GM19193 (cell line): Measurements from ENCODE around the gene SLC10A7.

ENCODE experiments used
- POLR2A ChIP-seq: IDR thresholded peaks from 4 replicates; pipeline ENCODE4 v1.6.1; 2011; ENCODE audit not compliant: insufficient read depth, insufficient read length; ENCODE audit errors: extremely low read depth

The SLC10A7 gene

GRCh38 chr4:146367347-146367746 is 154.4 kb downstream of the SLC10A7 start:
- no peak for TF ChIP-seq POLR2A

DNA sequence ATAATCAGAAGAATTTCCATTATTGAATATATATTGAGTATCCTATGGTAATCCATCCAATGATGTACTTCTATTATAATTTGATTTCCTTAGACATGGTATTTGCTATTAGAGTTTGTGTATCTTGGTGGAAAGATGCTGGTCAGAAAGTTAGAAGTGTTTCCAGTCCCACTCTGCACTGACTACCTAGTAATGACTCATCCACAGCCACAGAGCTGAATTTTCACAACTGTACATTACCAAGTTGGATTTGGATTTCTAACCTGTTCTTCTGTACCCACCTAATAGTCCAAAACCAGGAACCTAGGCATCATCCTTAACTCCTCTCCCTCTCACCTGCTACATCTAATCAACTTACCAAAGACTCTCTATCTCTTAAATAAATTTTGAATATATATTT is 162.0 kb downstream of the SLC10A7 start:
- no peak for TF ChIP-seq POLR2A

DNA sequence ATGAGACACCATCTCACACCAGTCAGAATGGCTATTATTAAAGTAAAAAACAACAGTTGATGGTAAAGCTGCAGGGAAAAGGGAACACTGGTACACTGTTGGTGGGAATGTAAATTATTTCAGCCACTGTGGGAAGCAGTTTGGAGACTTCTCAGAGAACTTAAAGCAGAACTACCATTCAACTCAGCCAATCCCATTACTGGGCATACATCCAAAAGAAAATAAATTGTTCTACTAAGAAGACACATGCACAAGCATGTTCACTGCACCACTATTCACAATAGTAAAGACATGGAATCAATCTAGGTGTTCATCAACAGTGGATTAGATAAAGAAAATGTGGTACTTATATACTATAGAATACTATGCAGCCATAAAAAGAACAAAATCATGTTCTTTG is 172.4 kb downstream of the SLC10A7 start:
- TF ChIP-seq POLR2A, result no peak

DNA sequence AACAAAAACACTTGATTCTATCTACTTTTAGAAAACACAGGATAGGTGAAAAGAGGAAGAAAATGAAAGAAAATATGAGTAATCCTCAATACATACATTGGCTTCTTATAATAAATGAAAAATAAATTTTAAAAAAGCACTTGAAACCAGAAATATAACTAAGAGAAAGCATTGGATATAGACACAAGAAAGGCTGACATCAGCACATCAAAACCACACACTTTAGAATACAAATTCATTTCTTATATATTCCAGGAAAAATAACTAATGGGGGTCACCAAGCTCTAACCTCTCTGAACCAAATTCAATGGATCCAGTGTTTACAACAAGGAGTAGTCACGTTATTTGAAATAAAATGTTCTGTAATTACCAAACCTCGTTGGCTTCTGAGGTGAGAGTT is 173.9 kb downstream of the SLC10A7 start:
- no peak for TF ChIP-seq POLR2A

DNA sequence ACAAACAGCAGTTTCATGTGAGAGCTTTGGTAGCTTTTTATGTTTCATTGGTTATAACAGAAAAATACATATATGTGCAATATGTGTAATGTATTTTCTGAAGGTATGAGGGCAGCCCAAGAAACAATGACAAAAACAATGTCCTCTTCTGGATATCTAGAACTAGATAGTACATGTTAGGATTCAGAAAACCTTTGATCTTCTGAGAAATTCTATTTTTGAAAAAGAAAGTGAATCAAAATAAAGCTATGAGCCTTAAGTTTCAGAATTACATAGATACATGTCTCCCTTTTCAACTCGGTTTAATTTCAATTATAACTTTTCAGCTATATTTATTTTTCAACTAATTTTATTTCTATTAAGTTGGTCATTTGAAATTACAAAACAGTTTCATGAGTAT is 175.5 kb downstream of the SLC10A7 start:
- no peak for TF ChIP-seq POLR2A

DNA sequence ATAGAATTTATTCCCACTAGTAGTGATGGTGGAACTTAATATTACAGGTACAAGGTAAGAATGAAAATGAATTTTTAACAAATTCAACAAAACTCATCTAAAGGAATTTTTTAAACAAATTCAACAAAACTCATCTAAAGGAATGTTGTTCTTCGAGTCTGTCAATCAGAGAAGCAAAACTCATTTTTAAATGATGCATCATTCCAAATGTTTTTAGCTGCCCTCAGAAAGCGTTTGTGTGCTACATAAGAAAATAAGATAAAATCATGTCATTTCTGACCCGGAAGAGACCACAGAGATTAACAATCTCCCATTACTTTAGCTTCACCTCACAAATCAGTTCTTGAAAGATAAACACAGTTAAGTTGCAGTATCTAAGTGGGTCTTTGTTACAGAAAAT is 178.0 kb downstream of the SLC10A7 start:
- TF ChIP-seq POLR2A, result no peak

DNA sequence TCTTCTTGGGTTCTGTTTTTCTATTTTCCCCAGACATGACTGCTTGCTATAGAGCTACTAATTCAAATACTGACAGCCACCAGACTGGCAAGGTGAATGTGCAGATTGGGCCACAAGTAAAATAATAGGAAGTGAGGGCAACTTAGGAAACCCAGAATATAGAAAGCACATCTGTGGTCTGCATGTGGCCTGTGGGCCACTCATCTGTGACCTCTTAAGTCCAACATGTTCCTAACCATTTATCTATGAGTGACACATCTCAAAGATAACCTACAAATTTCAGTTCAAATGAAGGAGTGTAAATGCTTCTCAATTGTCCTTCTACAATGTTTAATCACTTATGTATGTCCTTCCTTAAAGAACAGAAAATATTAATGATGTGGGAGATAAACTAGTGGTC is 178.5 kb downstream of the SLC10A7 start:
- TF ChIP-seq POLR2A, result no peak

- no peak for TF ChIP-seq POLR2A
Observed at GRCh38 chr4:146342600-146343192, 179.0 kb downstream of the SLC10A7 start.

- TF ChIP-seq POLR2A, result no peak
Observed at GRCh38 chr4:146340798-146341197, 180.9 kb downstream of the SLC10A7 start.

- no peak for TF ChIP-seq POLR2A
Observed at GRCh38 chr4:146338512-146338911, 183.2 kb downstream of the SLC10A7 start.

GRCh38 chr4:146336410-146336807 is 185.3 kb downstream of the SLC10A7 start:
- TF ChIP-seq POLR2A, result no peak

DNA sequence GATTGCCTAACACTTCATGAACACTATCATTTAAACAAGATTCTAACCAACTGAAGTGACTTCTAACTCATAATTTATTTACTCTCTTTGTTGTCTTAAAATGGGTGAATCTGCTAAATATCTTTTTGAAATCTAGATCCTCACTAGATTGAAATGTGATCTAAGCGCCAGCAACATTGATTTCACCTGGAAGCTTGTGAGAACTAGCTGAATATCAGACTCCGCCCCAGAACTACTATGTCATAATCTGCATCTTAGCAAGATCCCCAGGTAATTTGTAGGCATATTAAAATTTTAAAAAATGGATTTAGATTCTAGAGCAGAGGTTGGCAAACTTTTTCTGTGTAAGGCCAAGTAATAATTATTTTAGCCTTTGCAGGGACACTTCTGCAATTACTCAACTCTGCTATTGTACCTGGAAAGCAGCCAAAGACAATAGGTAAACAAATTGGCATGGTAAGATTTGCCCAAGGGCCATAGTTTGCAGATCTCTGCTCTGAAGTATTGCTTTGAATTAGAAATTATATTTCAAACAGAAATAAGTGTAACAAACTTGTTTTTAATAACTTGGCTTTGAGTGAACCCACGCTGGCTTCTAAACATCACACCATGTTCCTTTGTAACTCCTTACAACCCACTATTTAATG is 185.9 kb downstream of the SLC10A7 start:
- no peak for TF ChIP-seq POLR2A

DNA sequence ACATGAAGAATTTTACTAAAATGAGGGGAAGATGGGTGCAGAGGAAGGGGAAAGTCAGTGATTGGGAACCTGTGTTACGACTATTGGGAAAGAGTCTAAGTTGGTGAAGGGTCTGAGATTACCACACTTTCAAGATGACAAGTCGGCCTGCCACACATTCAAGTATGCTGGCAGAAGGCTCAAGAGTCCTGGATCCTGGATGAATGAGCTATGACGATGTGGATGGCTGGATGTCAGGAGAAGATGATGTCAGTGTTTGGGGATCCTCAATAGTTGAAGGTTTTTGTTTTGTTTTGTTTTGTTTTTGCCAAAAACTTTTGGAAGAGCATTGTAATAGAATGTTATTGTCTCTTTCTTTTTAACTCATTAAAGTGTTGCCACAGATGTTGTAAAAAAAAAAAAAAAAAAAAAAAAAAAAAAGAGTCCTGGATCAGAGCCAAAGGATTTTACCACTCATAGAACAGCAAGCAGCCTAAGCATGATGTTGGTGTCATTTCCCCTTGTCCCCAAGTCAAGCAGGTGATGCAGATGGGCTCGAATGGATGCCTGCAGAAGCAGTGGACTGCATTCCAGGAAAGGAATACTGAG is 186.8 kb downstream of the SLC10A7 start:
- TF ChIP-seq POLR2A, result no peak

DNA sequence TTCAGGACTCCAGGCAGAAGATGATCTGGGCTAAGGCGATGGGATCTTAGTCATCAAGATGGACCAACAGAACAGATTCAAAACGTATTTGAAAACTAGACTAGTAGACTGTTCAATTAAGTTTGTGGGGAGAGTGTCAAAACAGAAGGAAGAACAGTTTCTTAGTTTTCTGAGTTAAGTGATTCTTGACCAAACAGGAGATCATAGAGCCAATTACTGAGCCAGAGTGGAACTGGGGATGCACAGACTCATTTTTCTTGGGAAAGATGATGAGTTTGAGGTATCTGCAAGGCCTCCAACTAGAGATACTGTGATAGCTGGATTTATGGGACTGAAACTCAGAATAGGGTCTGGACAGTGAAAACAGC is 187.9 kb downstream of the SLC10A7 start:
- no peak for TF ChIP-seq POLR2A

DNA sequence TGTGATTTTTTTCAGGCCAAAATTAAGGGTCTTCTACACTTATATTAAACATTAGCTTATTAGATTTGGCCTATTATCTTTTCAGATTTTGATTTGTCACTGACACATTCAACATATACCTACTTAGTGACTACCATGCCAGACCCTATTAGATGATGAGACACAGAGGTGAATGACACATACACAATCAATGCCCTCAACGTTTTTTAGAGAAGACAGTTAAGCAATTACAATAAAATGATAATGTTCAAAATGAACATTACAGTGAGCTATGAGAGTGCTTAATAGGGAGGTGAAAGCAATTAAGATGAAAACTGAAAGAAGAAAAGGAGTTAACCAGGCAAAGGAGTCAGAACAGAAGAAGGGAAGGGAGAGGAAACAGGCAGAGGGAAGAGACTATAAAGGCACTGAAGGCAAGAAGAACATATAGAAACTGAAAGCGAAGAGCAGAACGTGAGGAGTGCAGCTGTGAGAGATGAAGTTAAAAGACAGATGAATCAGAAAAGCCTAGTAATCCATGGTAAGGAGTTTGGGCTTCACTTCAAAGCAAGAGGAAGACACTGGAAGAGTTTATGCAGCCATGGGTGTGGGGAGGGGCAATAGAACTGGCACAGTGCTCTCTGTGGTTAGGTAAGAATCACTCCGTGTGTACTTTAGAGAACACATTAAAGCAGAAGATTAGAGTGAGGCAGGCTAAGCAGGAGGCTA is 188.4 kb downstream of the SLC10A7 start:
- TF ChIP-seq POLR2A, result no peak

GRCh38 chr4:146330392-146330791 is 191.3 kb downstream of the SLC10A7 start:
- TF ChIP-seq POLR2A, result no peak

- TF ChIP-seq POLR2A, result no peak
Observed at GRCh38 chr4:146329050-146329716, 192.6 kb downstream of the SLC10A7 start.
